Activated CD8-positive, alpha-beta memory T cell treated with anti-CD3 and anti-CD28 coated beads for 24 hours (primary cell): ENCODE results near the gene MAP7.
"Not testable (repeated sequence)": the region's sequence is repeated elsewhere in the genome, so short reads cannot be mapped to it uniquely, and the experiment has no call there.

ENCODE experiments used
- DNase-seq: peaks from one replicate; pipeline ENCODE4 v3.0.0-alpha.2; 2020

The MAP7 gene

DNA sequence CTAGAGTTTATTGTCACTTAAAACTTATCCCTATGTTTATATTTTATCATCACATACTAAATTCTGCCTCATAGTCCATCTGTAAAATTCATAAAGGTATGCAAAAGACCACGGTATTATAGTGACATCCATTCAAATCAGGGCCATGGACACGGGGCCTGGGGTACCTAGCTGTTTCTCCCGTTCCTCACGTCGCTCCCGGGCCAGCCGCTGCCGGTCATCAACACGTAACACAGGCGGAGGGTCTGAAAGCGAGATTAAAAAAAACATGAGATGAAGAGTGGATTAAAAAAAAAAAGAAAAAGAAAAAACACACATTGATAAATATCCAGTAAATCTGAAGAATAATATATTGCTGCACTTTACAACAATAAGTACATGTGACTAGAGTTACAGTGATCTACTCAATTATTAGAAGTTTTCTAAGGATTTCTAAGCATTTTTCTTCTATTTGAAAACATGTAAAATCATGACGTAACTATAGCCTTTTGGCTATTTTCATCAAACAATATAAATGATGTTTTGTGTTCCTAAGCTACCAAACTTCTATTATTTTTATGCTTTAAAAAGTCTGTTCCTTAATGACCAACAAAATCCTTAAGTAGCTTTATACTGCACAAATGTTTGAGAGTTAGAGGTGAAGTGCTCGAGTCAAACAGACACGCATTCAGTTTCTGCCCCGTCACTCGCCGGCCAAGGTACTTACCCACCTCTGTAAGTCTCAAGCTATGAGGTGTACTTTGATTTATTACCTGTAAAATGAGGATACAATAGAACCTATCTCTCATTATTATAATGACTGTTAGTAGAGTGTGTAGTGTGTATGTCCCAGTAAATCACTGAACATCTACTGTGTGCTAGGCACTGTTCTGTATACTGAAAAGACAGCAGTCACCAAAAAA, 138.5 kb downstream of the MAP7 start:
- no peak for DNase-seq

DNA sequence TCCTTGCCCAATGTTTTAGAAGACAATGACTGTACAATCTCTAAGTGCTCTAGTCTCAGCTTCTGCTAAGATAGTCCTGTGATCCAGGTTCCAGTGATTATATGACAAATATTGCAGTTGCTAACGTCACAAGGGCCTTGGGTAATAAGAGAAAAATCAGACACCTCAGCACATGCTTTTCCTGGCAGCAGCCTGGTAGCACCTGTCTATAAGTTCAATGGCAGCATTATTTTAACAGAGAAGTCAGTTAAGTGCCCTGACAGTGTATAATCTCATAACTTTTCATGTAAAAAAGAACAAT, 139.2 kb downstream of the MAP7 start:
- DNase-seq, result no peak

DNA sequence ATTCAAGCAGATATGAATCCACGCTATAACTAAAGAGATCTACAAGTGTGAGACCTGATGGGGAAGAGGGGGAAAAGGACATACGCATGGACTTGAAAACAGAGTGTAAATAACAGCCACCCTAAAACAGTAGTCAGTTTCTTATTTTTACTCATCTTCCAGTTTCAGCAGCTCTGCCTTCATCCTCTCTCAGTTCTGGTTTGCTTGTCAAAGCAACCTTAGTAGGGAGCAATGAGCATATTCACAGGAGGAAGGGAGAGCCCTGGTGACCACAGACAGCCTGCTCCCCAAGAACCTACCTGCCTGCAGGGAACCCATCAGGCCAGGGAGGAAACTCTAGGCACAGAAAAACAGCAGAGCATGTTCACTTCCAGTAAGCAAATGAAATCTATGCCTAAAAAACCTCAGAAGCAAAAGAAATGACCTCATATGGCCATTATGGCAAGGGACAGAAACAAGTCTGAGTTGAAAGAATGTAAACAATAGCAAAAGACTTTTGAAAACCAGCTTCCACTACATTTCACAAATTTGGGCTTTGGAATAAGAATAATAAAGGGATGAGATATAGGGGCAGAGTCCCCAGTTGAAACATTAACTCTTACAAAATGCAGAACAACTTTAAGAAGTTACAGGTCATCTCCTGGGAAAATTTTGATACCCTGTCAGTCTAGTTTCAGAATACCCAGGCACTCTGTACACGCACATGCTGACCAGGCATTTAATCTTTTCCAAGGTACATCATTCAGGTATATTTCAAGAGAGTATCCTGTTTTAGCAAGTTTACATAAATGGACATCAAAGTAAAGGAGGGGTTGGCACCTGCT, 139.8 kb downstream of the MAP7 start:
- no peak for DNase-seq

DNA sequence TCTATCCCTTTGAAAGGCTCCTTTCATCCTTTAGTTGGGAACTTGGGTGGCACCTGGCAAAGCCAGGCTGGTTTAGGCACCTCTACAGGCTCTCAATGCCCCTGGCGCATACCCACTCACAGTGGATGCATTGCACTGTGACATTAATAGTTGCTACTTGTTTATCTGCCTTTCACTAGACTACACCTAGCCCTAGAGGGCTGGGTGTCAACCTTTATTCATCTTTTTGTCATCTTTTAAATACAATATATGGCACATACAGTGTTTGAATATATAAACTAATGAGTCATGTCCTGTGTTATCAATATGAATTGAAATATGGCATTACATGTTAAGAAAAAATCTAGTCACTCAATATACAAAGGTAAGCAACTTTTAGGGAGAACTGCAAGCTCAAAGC, 140.6 kb downstream of the MAP7 start:
- no peak for DNase-seq

DNA sequence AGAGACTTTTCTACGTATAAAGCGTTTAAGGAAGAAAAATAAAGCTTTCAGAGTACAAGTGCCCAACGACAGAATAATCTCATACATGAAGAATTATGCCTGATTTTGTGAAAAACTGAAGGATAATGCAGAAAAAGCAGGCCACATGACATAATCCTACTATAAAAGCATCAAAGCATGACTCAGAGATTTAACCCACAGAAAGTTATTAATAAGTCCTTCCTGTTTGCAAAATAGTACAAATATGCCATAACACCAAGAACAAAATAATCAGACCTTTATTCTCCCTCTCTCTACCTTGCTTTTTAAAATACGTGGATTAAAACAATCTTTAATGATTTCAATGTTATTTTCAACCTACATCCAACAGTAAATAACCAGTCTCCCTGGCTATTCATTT, 142.0 kb downstream of the MAP7 start:
- no peak for DNase-seq

DNA sequence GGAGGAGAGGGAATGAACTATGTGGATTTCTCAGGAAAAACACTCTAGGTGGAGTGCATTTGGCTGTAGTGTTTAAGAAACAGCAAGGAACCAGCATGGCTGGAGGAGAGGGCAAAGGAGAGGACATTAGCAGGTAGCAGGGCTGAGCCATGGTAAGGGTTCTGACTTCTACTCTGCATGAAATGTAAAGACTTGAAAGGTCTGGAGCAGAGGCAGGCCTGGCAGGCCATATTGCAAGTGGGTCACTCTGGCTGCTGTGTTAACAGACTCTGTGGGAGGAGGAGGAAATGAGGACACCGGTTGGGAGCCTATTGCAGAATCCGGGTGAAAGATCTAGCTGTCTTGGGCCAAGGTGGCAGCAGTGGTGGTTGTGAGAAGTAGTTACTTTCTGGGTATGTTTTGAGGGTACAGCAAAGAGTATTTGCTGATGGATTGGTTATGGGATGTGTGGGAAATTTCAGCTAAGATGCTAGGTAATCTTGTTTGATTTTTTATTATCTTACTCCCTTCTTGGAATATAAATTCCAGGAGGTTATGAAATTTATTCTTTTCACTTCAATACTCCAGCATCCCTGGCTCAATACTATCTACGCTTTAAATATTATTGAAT, 144.7 kb downstream of the MAP7 start:
- no peak for DNase-seq

DNA sequence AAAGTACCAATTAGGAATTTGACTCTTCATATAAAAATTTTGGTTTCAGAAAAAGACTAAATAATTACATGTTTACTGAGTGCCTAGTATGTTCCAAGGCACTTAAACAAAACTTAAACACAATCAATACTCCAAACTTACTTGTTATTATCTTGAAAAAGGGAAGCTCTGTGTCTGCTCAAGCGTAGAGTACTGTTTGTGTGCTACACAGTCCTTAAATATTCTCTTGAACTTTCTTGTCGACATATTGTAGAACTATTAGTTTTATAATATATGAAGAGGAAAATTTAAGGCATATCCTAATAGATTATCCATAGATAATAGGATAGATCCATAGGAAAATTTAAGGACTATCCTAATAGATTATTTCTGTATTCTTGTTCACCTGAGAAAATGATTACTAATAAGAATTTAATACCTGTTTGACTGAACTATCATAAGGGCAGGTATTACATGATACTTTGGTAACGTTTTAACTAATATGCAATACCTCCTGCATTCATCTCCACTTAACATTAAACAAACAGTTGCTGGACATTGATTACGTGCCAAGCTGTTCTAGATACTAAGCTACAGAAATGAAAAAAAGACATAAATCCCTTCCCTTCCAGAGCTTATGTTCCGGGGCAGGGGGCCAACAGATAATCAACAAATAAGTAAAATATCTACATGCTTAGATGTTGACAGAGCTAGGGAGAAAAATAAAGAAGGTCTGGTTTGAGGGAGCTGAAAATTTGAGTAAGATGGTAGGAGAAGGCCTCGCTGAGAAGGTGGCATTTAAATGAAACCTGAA, 145.4 kb downstream of the MAP7 start:
- DNase-seq, result no peak

DNA sequence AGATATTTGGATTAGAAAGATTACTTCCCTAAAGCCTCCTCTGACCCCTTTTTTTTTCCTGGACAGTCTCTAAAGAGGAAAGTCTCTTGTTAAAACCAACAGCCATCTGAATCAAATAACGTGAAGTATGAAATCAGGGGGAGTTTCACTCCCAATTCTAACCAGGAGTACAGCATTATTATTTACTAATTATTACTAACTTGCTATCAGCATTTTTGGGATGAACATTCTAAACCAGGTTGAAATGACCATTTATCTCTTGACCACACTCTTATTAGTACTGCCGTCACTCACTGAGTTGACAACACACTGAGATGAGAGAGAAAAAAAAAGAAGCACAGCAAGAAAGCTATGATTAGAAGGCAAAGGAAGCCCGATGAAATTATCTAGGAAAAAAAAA, 146.2 kb downstream of the MAP7 start:
- DNase-seq, result no peak

DNA sequence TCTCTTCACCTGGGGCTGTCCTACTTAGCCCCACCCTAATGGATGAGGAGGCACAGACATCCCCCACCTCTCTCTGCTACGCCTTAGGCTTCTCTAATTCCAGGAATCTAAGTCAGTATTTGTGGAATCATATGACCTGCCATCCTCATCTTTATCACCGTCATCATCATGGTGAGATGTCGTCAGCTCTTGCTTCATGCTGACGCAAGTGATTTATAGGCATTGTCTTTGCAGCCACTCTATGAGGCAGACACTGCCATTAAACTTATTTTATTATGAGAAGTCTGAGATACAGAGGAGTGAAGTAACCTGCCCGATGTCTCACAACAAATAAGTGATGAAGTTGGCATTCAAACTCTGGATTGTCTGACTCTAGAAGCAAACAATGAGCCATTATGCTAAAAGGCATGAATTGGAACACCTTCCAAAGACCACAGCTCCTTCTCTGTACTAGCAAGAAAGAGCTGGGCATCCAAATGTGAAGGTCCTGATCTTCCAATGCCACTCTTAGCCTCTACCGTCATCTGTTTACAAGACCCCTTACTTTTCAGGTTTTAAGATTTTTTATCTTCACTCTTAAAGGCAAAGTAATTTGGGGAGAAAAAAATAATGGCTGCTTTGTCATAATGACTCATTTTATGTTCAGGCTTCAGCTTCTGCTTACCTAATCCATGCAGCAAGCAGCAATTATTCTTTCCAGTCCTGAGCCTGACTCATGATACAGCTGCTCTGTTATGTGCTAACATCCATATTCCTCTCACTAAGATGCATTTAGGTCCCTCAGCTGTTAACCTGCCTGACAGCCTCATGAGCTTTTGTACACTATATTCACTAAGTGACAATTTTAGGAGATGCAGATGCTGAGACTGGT, 146.9 kb downstream of the MAP7 start:
- no peak for DNase-seq

DNA sequence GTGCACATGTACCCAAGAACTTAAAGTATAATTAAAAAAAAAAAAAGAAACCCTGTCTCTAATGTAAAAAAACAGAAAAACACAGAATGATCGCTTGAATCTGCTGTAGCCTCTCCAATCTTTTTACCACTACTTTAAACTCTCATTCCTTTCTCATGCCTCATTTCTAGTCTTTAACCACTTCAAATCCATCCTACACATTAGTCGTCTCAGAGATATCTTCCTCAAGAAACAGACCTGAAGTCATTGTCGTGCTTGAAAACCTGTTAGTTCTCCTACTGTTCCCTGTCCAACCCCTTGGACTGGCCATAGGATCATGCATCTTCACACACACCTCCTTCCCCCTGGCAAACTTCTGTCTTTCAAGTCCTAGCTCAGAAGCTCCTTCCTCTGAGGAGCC, 148.5 kb downstream of the MAP7 start:
- DNase-seq, result no peak

DNA sequence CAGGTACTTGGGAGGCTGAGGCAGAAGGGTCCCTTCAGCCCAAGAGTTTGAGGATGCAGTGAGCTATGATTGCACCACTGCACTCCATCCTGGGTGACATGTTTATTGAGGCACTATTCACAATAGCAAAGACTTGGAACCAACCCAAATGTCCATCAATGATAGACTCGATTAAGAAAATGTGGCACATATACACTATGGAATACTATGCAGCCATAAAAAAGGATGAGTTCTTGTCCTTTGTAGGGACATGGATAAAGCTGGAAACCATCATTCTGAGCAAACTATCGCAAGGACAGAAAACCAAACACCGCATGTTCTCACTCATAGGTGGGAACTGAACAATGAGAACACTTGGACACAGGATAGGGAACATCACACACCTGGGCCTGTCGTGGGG, 149.0 kb downstream of the MAP7 start:
- DNase-seq, result not testable (repeated sequence)

DNA sequence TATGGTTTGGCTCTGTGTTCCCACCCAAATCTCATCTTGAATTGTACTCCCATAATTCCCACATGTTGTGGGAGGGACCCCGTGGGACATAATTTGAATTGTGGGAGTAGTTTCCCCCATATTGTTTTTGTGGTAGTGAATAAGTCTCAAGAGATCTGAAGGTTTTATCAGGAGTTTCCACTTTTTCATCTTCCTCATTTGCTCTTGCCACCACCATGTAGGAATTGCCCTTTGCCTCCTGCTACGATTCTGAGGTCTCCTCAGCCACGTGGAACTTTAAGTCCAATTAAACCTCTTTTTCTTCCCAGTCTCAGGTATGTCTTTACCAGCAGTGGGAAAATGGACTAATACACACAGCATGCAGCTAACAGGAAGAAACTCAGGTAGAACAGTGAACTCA, 151.8 kb downstream of the MAP7 start:
- DNase-seq, result no peak

DNA sequence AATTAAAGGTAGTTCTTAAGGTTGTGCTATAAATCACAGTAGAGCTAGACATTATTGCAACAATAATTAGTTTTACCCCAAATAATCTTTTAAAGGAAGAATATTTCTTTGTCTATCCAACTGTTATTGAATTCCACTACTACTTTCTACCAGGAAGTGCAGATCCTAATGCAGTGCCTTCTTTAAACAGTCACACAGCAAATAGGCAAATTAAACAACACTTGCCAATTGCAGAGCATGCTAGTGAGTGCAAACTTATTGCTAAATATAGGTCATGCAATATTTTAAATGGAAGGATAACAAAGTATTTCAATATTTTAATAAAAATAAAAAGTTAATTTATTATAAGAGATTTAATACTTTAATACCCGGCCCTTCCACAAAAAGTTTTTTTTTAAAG, 153.3 kb downstream of the MAP7 start:
- no peak for DNase-seq

DNA sequence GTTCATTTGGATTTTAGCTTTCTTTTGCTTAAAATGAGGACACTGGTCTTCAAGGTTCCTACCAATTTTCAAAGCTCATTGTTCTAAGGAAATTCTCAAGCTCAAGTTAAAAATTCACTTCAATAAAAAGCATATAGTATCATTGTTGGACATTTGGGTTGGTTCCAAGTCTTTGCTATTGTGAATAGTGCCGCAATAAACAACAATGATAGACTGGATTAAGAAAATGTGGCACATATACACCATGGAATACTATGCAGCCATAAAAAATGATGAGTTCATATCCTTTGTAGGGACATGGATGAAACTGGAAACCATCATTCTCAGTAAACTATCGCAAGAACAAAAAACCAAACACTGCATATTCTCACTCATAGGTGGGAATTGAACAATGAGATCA, 159.3 kb downstream of the MAP7 start:
- not testable (repeated sequence) for DNase-seq

DNA sequence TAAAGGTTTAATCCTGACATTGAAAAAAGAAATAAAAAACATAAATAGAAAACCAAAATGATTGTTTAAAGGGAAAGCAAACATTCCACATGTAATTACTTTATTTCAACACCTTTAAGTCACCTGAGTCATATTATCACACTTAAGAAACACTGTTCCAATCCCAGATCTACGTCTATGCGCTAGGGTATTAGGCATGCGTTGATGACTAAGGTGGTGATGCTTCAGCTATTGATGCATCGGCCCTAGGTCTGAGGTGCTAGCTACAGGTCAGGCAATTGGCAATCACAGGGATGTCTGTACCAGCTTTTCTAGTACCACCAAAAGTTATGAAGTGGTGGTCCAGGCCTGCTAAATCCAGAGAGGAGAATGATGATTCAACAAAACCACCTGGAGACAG, 162.9 kb downstream of the MAP7 start:
- DNase-seq, result no peak

DNA sequence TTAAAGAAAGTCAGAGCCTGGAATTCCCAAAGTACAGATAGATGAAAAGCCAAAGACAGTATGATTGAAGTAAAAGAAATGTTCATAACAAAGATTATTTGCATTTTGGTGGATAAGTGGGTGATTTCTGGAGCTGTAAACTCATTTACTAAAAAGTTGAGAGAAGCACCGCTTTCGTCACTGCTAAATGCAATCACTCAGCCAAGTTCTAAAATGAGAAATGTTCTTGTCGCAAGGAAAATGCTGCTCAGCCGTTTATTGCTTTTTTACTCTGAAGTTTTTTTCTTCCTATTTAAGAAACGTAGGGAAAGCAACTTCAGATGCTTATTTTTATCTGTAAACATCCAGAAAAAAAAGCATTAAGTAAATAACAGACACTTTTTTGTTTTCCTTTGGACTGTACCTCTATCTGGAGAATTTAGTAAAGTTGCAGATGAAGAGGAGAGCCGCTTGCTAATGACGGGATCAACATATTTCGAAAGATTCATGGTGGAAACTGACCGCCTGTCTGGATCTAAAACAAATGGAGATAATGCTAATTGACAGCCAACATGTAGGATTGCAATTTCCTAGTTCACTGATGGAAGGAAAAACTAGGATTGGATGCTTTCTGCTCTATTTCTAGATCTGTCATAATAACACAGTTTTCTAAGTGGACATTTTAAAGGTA, 166.8 kb downstream of the MAP7 start:
- DNase-seq, result no peak

DNA sequence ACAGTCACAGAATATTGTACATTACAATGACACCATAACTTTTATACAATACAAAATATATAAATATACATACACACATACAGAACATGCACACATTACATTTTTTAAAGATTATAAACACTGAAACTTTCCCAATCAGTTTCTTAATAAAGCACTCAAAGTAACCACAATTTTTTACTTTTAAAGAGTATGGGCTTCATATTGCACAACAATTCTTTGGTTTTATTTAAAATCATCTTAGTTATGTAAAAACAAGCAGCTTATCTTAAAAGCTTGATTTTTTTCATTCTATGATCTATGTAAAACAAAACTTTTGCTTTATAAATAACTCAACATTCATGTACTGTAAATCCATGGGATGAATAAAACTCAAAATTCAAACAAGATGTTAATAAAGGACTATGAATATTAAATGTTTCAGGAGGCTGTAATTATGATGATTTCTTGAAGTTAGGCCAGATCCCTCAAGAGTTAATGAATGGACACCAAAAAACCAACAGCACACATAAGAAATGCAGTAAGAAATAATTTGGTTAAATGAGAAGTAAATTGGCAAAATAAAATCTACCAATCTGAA, 167.5 kb downstream of the MAP7 start:
- no peak for DNase-seq

DNA sequence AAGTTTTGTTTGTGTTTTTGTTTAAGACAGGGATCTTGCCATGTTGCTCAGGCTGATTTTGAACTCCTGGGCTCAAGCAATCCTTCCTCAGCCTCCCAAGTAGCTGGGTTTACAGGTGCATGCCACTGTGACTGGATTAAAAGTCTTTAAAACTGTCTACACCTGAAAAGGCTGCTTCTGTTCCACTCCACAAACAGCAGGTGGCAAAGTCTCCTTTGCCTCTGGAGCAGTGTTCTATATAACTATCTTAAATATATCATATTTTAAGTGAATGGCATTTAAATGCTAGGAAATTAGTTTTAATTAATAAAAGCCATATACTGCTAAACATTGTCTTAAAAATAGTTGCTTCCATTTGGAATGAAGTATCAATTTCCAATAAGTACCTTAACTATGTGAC, 171.3 kb downstream of the MAP7 start:
- no peak for DNase-seq

DNA sequence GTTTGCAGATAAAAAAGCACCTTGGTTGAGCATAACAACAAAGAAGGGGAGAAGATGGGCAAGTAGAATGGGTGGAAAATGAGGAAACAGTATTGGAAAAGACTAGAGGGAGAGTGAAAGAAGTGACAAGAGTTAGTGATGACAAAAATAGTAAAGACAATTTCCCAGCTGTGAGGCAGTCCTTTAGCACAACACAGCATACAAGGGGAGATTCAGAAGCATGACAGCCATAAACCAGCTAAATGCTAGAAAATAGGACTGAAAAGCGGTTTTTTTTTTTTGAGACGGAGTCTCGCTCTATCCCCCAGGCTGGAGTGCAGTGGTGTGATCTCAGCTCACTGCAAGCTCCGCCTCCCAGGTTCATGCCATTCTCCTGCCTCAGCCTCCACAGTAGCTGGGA, 174.4 kb downstream of the MAP7 start:
- DNase-seq, result not testable (repeated sequence)

DNA sequence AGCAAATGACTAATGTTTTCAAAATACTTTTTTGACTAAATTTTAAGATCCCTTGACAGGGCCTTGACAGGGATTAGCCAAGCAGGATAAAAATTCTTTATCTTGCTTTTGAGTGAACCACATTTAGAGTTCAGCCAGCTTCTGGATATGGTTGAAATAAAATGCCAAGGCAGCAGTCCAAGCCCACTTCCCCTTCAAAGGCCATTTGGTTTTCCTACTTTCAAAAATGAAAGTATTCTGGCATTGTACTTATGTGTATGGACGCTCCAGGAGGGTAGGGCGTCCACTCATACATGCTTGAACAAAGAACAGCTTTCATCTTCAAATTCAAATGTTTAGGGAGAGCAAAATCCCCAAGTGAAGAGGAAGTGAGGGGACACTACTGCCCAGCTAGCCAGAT, 178.3 kb downstream of the MAP7 start:
- no peak for DNase-seq
